Activated CD4-positive, alpha-beta memory T cell treated with anti-CD3 and anti-CD28 coated beads, Interleukin-2, amount 10 ng/mL, durations not matched to agents 7 days and 5 days (primary cell): ENCODE measurements around the gene PSMD2. TPM values are rescaled to one million over a fixed set of nuclear protein-coding genes. Genes with fewer than 3 reads are reported as not detected.

ENCODE experiments used
- CTCF ChIA-PET: fragments of 350-600 bp; sonication (Branson Sonifier 250); formaldehyde crosslinking; loops from one replicate; lab custom pipeline; 2021; ENCODE audit warnings: antibody characterized with exemption, inconsistent platforms; lab: Charles Lee
- POLR2A ChIA-PET: fragments of 350-600 bp; sonication (Branson Sonifier 250); formaldehyde crosslinking; loops from one replicate; lab custom pipeline; 2021; ENCODE audit warnings: antibody characterized with exemption; lab: Charles Lee
- DNase-seq: peaks from one replicate; pipeline ENCODE4 v3.0.0-alpha.2; 2020
- H3K27ac Mint-ChIP-seq: one replicate; pipeline ENCODE4 v1.8.0; 2021; ENCODE audit warnings: mild to moderate bottlenecking, mixed read lengths
- H3K27me3 Mint-ChIP-seq: one replicate; pipeline ENCODE4 v1.8.0; 2021; ENCODE audit warnings: mixed read lengths
- H3K36me3 Mint-ChIP-seq: one replicate; pipeline ENCODE4 v1.8.0; 2021; ENCODE audit warnings: low read depth, mixed read lengths
- H3K4me1 Mint-ChIP-seq: one replicate; pipeline ENCODE4 v1.8.0; 2021; ENCODE audit warnings: mixed read lengths
- H3K4me3 Mint-ChIP-seq: one replicate; pipeline ENCODE4 v1.8.0; 2021; ENCODE audit warnings: mild to moderate bottlenecking, mixed read lengths
- H3K9me3 Mint-ChIP-seq: one replicate; pipeline ENCODE4 v1.8.0; 2021; ENCODE audit warnings: mixed read lengths
- total RNA-seq, 2 experiments: library from RNA; stranded (reverse); gene quantifications; one replicate each; pipeline ENCODE4 v1.2.3, GENCODE V29; 2021

Gene PSMD2
- total RNA-seq, 2 experiments from 2014 or later: 177 TPM

- Mint-ChIP-seq H3K4me3 (no peak overlapping the region), H3K4me1 (peaks cover 15% of the 10 kb centered on the region), H3K27ac (no peak overlapping the region), H3K9me3 (no peaks in the 10 kb centered on the region), H3K36me3 (peaks cover 40% of the 10 kb centered on the region), H3K27me3 (no peaks in the 10 kb centered on the region)
- DNase-seq: no peak
- CTCF ChIA-PET: interaction anchor here (1.4 kb wide), 1 partner anchor 42 kb away, joined by 4 read pairs; no protein-coding TSS in a partner anchor
- POLR2A ChIA-PET: interaction anchor here (1.5 to 1.7 kb wide), 2 partner anchors 9 to 12 kb away, joined by 4 to 10 read pairs; partner anchors contain the start of gene PSMD2
Measured at GRCh38 chr3:184311633-184312032, 12.6 kb downstream of the PSMD2 start.

GRCh38 chr3:184314363-184314699 is 15.3 kb downstream of the PSMD2 start, which contains the start of gene EIF4G1:
TSS of gene EIF4G1 (plus strand) at chr3:184314606. CDS start at chr3:184315797, 1,191 bp downstream.
- H3K27me3 Mint-ChIP-seq: no peaks in the 10 kb centered on the region
- DNase-seq: peak; percentile 93
- peaks cover 36% of the 10 kb centered on the region for H3K4me1 Mint-ChIP-seq
- peak within 1 kb of the TSS; percentile 90 for H3K27ac Mint-ChIP-seq
- CTCF ChIA-PET: no interaction called here
- H3K36me3 Mint-ChIP-seq: peaks cover 34% of the 10 kb centered on the region
- peak within 1 kb of the TSS; percentile 90 for H3K4me3 Mint-ChIP-seq
- POLR2A ChIA-PET: no interaction called here
- H3K9me3 Mint-ChIP-seq: no peaks in the 10 kb centered on the region

GRCh38 chr3:184314700-184315542 is 15.9 kb downstream of the PSMD2 start:
- Mint-ChIP-seq H3K4me1 (peaks cover 42% of the 10 kb centered on the region), H3K4me3 (peak overlapping the region; percentile 90), H3K27ac (peak overlapping the region; percentile 90), H3K36me3 (peaks cover 35% of the 10 kb centered on the region), H3K9me3 (no peaks in the 10 kb centered on the region), H3K27me3 (no peaks in the 10 kb centered on the region)
- CTCF ChIA-PET: no interaction called here
- POLR2A ChIA-PET: interaction anchor here (1.0 to 2.2 kb wide), 9 partner anchors 11 to 68 kb away, joined by 4 to 18 read pairs (median 4); partner anchors contain the start of gene EEF1AKMT4
- peak; percentile 65 for DNase-seq

GRCh38 chr3:184315543-184315867 is 16.5 kb downstream of the PSMD2 start:
- Mint-ChIP-seq H3K27ac (peak overlapping the region; percentile 90), H3K9me3 (no peaks in the 10 kb centered on the region), H3K4me3 (peak overlapping the region; percentile 90), H3K27me3 (no peaks in the 10 kb centered on the region), H3K4me1 (peaks cover 45% of the 10 kb centered on the region), H3K36me3 (peaks cover 38% of the 10 kb centered on the region)
- POLR2A ChIA-PET: interaction anchor here (0.8 to 2.2 kb wide), 11 partner anchors 10 to 69 kb away, joined by 3 to 18 read pairs (median 4); partner anchors contain the start of gene EEF1AKMT4
- CTCF ChIA-PET: interaction anchor here (0.7 kb wide), 1 partner anchor 66 kb away, joined by 4 read pairs; the partner anchor contains the start of gene EEF1AKMT4
- no peak for DNase-seq

- no peak for DNase-seq
- Mint-ChIP-seq H3K4me1 (peaks cover 46% of the 10 kb centered on the region), H3K27me3 (no peaks in the 10 kb centered on the region), H3K9me3 (no peaks in the 10 kb centered on the region), H3K4me3 (peak overlapping the region; percentile 90), H3K27ac (peak overlapping the region; percentile 90), H3K36me3 (peaks cover 43% of the 10 kb centered on the region)
- CTCF ChIA-PET: interaction anchor here (0.7 kb wide), 1 partner anchor 66 kb away, joined by 4 read pairs; the partner anchor contains the start of gene EEF1AKMT4
- POLR2A ChIA-PET: interaction anchor here (0.8 to 2.2 kb wide), 12 partner anchors 10 to 69 kb away, joined by 3 to 18 read pairs (median 4); partner anchors contain the start of gene EEF1AKMT4
Measured at GRCh38 chr3:184315871-184316661, 17.0 kb downstream of the PSMD2 start.

- peak overlapping the region; percentile 90 for H3K27ac Mint-ChIP-seq
- H3K36me3 Mint-ChIP-seq: peaks cover 50% of the 10 kb centered on the region
- POLR2A ChIA-PET: interaction anchor here (1.7 to 2.2 kb wide), 2 partner anchors 16 to 18 kb away, joined by 5 to 7 read pairs; no protein-coding TSS in a partner anchor
- DNase-seq: no peak
- peaks cover 50% of the 10 kb centered on the region for H3K4me1 Mint-ChIP-seq
- no peaks in the 10 kb centered on the region for H3K9me3 Mint-ChIP-seq
- CTCF ChIA-PET: no interaction called here
- H3K27me3 Mint-ChIP-seq: no peaks in the 10 kb centered on the region
- H3K4me3 Mint-ChIP-seq: peak overlapping the region; percentile 90
Measured at GRCh38 chr3:184316792-184317191, 17.8 kb downstream of the PSMD2 start.

- peak overlapping the region; percentile 90 for H3K27ac Mint-ChIP-seq
- CTCF ChIA-PET: no interaction called here
Measured at GRCh38 chr3:184317201-184317600, 18.2 kb downstream of the PSMD2 start.

GRCh38 chr3:184320104-184320445 is 21.0 kb downstream of the PSMD2 start:
- peaks cover 44% of the 10 kb centered on the region for H3K4me1 Mint-ChIP-seq
- peak; percentile 53 for DNase-seq
- peaks cover 83% of the 10 kb centered on the region for H3K36me3 Mint-ChIP-seq
- ChIA-PET CTCF (interaction anchor here (1.2 kb wide), 1 partner anchor 14 kb away, joined by 4 read pairs; no protein-coding TSS in a partner anchor), POLR2A (interaction anchor here (0.6 to 1.5 kb wide), 2 partner anchors 11 to 28 kb away, joined by 3 to 4 read pairs; no protein-coding TSS in a partner anchor)
- no peaks in the 10 kb centered on the region for H3K27me3 Mint-ChIP-seq
- H3K27ac Mint-ChIP-seq: peak overlapping the region; percentile 49
- no peak overlapping the region for H3K4me3 Mint-ChIP-seq
- H3K9me3 Mint-ChIP-seq: no peaks in the 10 kb centered on the region

More at GRCh38 chr3:184317201-184317600, 18.2 kb downstream of the PSMD2 start:
- DNase-seq: no peak
- H3K4me1 Mint-ChIP-seq: peaks cover 50% of the 10 kb centered on the region
- POLR2A ChIA-PET: interaction anchor here (1.7 to 2.2 kb wide), 2 partner anchors 16 to 18 kb away, joined by 5 to 7 read pairs; no protein-coding TSS in a partner anchor
- no peaks in the 10 kb centered on the region for H3K27me3 Mint-ChIP-seq
- H3K4me3 Mint-ChIP-seq: peak overlapping the region; percentile 90
- H3K9me3 Mint-ChIP-seq: no peaks in the 10 kb centered on the region
- H3K36me3 Mint-ChIP-seq: peaks cover 55% of the 10 kb centered on the region

- DNase-seq: no peak
- H3K9me3 Mint-ChIP-seq: no peaks in the 10 kb centered on the region
- ChIA-PET POLR2A (no interaction called here), CTCF (interaction anchor here (1.0 kb wide), 1 partner anchor 30 kb away, joined by 3 read pairs; no protein-coding TSS in a partner anchor)
- H3K4me1 Mint-ChIP-seq: peaks cover 35% of the 10 kb centered on the region
- H3K36me3 Mint-ChIP-seq: peaks cover 89% of the 10 kb centered on the region
- no peak overlapping the region for H3K27ac Mint-ChIP-seq
- no peak overlapping the region for H3K4me3 Mint-ChIP-seq
- H3K27me3 Mint-ChIP-seq: no peaks in the 10 kb centered on the region
Measured at GRCh38 chr3:184321666-184322065, 22.6 kb downstream of the PSMD2 start.

GRCh38 chr3:184322731-184323487 is 23.9 kb downstream of the PSMD2 start:
- no peak overlapping the region for H3K4me3 Mint-ChIP-seq
- H3K27me3 Mint-ChIP-seq: no peaks in the 10 kb centered on the region
- no peaks in the 10 kb centered on the region for H3K9me3 Mint-ChIP-seq
- peaks cover 89% of the 10 kb centered on the region for H3K36me3 Mint-ChIP-seq
- POLR2A ChIA-PET: no interaction called here
- DNase-seq: no peak
- CTCF ChIA-PET: interaction anchor here (1.0 kb wide), 1 partner anchor 29 kb away, joined by 3 read pairs; no protein-coding TSS in a partner anchor
- H3K27ac Mint-ChIP-seq: no peak overlapping the region
- H3K4me1 Mint-ChIP-seq: peaks cover 23% of the 10 kb centered on the region

GRCh38 chr3:184323696-184324095 is 24.7 kb downstream of the PSMD2 start:
- CTCF ChIA-PET: interaction anchor here (1.1 kb wide), 1 partner anchor 48 kb away, joined by 3 read pairs; no protein-coding TSS in a partner anchor
- no peaks in the 10 kb centered on the region for H3K9me3 Mint-ChIP-seq
- POLR2A ChIA-PET: interaction anchor here (4.2 kb wide), 1 partner anchor 8 kb away, joined by 18 read pairs; no protein-coding TSS in a partner anchor
- peaks cover 94% of the 10 kb centered on the region for H3K36me3 Mint-ChIP-seq
- H3K27ac Mint-ChIP-seq: no peak overlapping the region
- H3K4me3 Mint-ChIP-seq: no peak overlapping the region
- no peaks in the 10 kb centered on the region for H3K27me3 Mint-ChIP-seq
- DNase-seq: no peak
- H3K4me1 Mint-ChIP-seq: peaks cover 19% of the 10 kb centered on the region
